HG03565 (cell line): ENCODE results near the gene PRND.

Source experiments
- ATAC-seq: cut with Tn5 transposase; IDR thresholded peaks from one replicate; pipeline ENCODE4 v1.9.1; 2021; ENCODE audit warnings: mild to moderate bottlenecking, moderate library complexity; ENCODE audit not compliant: unreplicated experiment

PRND gene

DNA sequence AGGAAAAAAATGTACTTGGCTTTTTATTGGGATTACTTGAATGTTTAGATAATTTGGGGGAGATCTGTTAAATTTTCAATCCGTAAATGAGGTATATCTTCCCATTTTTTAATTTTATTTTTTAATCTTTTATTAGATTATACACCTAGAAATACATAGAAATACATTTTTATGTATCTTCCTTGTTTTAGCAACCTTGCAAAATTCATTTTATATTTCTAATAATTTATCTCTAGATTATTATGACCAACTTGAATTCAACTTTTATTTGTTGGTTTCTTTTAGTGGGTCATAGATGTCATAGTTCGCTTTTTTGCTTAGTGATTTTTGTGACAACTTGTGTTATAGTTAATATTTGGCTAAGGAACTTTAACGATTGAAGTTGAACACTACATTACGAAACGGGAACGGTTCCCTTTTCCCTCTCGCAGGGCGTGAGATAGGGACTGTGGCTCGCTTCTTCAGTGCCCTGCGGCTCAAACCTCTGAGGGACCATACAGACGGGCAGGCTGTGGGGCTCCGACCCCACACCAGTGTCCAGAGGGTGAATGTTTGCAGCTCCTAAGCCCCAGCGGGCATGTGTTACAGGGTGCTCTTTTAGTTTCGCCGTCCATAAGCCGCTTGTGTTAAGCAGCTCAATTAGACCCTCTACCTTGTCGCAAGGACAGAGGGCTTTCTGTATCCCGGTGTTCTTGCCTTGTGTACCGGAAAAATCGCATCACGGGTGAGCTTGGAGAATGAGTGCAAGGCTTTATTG lies 53.8 kb downstream of the PRND start:
- ATAC-seq: no peak

DNA sequence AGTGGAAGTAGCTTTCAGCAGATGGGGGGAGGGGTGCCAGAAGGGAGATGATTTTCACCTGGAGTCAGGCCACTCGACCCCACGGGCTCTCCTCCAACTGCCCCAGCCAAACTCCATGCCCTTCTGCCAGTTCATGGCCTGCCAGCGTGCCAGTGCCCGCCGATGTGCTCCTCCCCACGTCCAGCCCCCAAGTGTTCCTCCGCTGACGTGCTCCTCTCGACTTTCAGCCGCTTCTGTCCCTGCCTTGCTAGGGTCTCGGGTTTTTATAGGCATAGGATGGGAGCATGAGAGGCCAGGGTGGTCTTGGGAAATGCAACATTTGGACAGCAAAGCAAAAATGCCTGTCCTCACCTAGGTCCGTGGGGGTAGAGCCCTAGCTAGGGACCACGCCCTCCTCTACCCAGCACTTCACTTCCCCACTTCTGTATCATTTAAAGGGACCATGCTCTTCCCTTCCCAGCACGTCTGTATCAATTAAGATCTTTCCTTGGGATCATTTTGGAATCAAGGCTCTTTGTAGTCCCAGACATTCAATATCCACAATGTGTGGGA lies 54.4 kb downstream of the PRND start:
- no peak for ATAC-seq
